GM12878 (cell line): ENCODE results near the gene TBC1D9B. TPM values are rescaled to one million over a fixed set of nuclear protein-coding genes. Genes with fewer than 3 reads are reported as not detected.
A peak's percentile ranks its signal among the peaks of the same experiment; 100 is the strongest.

ENCODE experiments used
- ATAC-seq: fragments of 200-7000 bp; cut with Tn5 transposase; 3 replicates; pipeline ENCODE4 v1.9.1; 2020; ENCODE audit warnings: mild to moderate bottlenecking, moderate library complexity
- BruUV-seq: library from RNA; stranded (reverse); fragments of 400-500 nt; replicated peaks from 2 replicates; lab custom pipeline; 2021; lab: Mats Ljungman, UMichigan
- CTCF ChIA-PET: fragments of 300-600 bp; sonication (Branson Sonifier 250); formaldehyde crosslinking; extraction: SDS; loops from one replicate; lab custom pipeline; 2021; ENCODE audit warnings: inconsistent platforms; lab: Yijun Ruan, JAX
- POLR2A ChIA-PET: fragments of 350-600 bp; formaldehyde crosslinking; extraction: SDS; loops from one replicate; lab custom pipeline; 2021; ENCODE audit warnings: inconsistent platforms; lab: Charles Lee
- RAD21 ChIA-PET: fragments of 300-600 bp; sonication (Branson Sonifier 250); formaldehyde crosslinking; loops from one replicate; lab custom pipeline; 2023; ENCODE audit warnings: antibody characterized with exemption; ENCODE audit not compliant: unreplicated experiment; lab: Charles Lee
- SMC1A ChIA-PET: fragments of 300-600 bp; sonication (Branson Sonifier 250); formaldehyde crosslinking; loops from one replicate; lab custom pipeline; 2023; ENCODE audit not compliant: unreplicated experiment, uncharacterized antibody; lab: Charles Lee
- DNase-seq: peaks from one replicate; pipeline ENCODE4 v3.0.0-alpha.2; 2011; ENCODE audit warnings: low read depth, low spot score
- FAIRE-seq: peaks from 3 replicates; lab custom pipeline; 2011; peaks lifted over from hg19 to GRCh38; lab: Jason Lieb, UNC
- H2AFZ ChIP-seq: 2 replicates; pipeline ENCODE4 v1.6.0; 2011; ENCODE audit warnings: low read depth, low read length, control low read depth; ENCODE audit not compliant: control insufficient read depth
- H3K27ac ChIP-seq: 2 replicates; pipeline ENCODE4 v1.5.1; 2011; ENCODE audit warnings: control low read depth; ENCODE audit not compliant: control insufficient read depth, insufficient read depth
- H3K27me3 ChIP-seq, 2 experiments: replicated peaks in 1 of 2; 2 replicates each; pipeline versions ENCODE4 v1.6.0 to v1.6.1; 2011; ENCODE audit warnings: low read length in 1 of 2; ENCODE audit not compliant: control insufficient read depth in 2 of 2, insufficient read depth in 2 of 2
- H3K36me3 ChIP-seq, 2 experiments: 2 replicates each; pipeline ENCODE4 v1.5.1; 2011; ENCODE audit warnings: low read length in 1 of 2; ENCODE audit not compliant: control insufficient read depth in 2 of 2, insufficient read depth in 2 of 2
- H3K4me1 ChIP-seq: 2 replicates; pipeline ENCODE4 v1.6.1; 2011; ENCODE audit warnings: mild to moderate bottlenecking, low read length, moderate library complexity, mixed read lengths; ENCODE audit not compliant: control insufficient read depth, insufficient read depth
- H3K4me2 ChIP-seq: 2 replicates; pipeline ENCODE4 v1.6.0; 2011; ENCODE audit warnings: control low read depth; ENCODE audit not compliant: control insufficient read depth, insufficient read depth
- H3K4me3 ChIP-seq: fragments of 200-600 bp; sonication (generic); 2 replicates; pipeline ENCODE4 v1.5.1; 2016
- H3K79me2 ChIP-seq: 2 replicates; pipeline ENCODE4 v1.6.0; 2011; ENCODE audit warnings: low read length; ENCODE audit not compliant: control insufficient read depth, insufficient read depth
- H3K9ac ChIP-seq: 2 replicates; pipeline ENCODE4 v1.8.0; 2011; ENCODE audit warnings: low read length, control low read depth, mixed read lengths; ENCODE audit not compliant: control insufficient read depth, insufficient read depth
- H3K9me3 ChIP-seq: replicated peaks from 3 replicates; pipeline ENCODE4 v1.5.1; 2011; ENCODE audit warnings: mild to moderate bottlenecking, low read length; ENCODE audit not compliant: control insufficient read depth, insufficient read depth
- H4K20me1 ChIP-seq: 2 replicates; pipeline ENCODE4 v1.6.0; 2011; ENCODE audit not compliant: control insufficient read depth, insufficient read depth
- BHLHE40 ChIP-seq, 2 experiments: fragments of 450-650 bp in 1 of 2; IDR thresholded peaks; 2 replicates each; pipeline ENCODE4 v1.6.1; 2011 to 2017; ENCODE audit warnings: low read depth in 2 of 2, borderline replicate concordance in 1 of 2, improper control_type of control experiment in 1 of 2, low read length in 1 of 2, mild to moderate bottlenecking in 1 of 2
- CBX5 ChIP-seq: sonication (generic); IDR thresholded peaks from 2 replicates; pipeline ENCODE4 v1.6.1; 2016; ENCODE audit warnings: low read depth, moderate library complexity, mild to moderate bottlenecking, inconsistent platforms
- CREB1 ChIP-seq: IDR thresholded peaks from 2 replicates; pipeline ENCODE4 v1.6.1; 2012; ENCODE audit warnings: low read depth, mild to moderate bottlenecking, inconsistent platforms
- EGR1 ChIP-seq, 2 experiments: IDR thresholded peaks; 1 replicate in 1 of 2; 2 replicates in 1 of 2; pipeline ENCODE4 v1.6.1; 2011 to 2012; ENCODE audit warnings: low read depth in 2 of 2, low read length in 2 of 2, borderline replicate concordance in 1 of 2, mild to moderate bottlenecking in 1 of 2, moderate library complexity in 1 of 2
- GABPA ChIP-seq: IDR thresholded peaks from 2 replicates; pipeline ENCODE4 v1.6.1; 2014; ENCODE audit warnings: antibody characterized with exemption, low read depth, mild to moderate bottlenecking, inconsistent platforms
- HSF1 ChIP-seq: fragments of 150-350 bp; IDR thresholded peaks from 2 replicates; pipeline ENCODE4 v1.6.1; 2014; ENCODE audit warnings: mild to moderate bottlenecking, low read depth, low read length
- LARP7 ChIP-seq: fragments of 450-650 bp; IDR thresholded peaks from 2 replicates; pipeline ENCODE4 v1.6.1; 2017; ENCODE audit warnings: mild to moderate bottlenecking
- SUPT20H ChIP-seq: IDR thresholded peaks from 2 replicates; pipeline ENCODE4 v1.6.1; 2011; ENCODE audit warnings: low read depth, mild to moderate bottlenecking, low read length, moderate library complexity, borderline replicate concordance; ENCODE audit not compliant: control insufficient read depth
- SUZ12 ChIP-seq: fragments of 200-600 bp; sonication (generic); IDR thresholded peaks from one replicate; pipeline ENCODE4 v1.6.1; 2018; ENCODE audit warnings: antibody characterized with exemption, mild to moderate bottlenecking; ENCODE audit not compliant: unreplicated experiment
- TBL1XR1 ChIP-seq: IDR thresholded peaks from 2 replicates; pipeline ENCODE4 v1.6.1; 2012; ENCODE audit warnings: low read depth, low read length, improper control_type of control experiment
- ZBTB11 ChIP-seq: fragments of 450-650 bp; formaldehyde crosslinking; IDR thresholded peaks from 2 replicates; pipeline ENCODE4 v1.5.0; 2022; ENCODE audit warnings: mild to moderate bottlenecking, missing genetic modification characterization
- ZBTB40 ChIP-seq: fragments of 450-650 bp; IDR thresholded peaks from 2 replicates; pipeline ENCODE4 v1.6.1; 2016; ENCODE audit warnings: mild to moderate bottlenecking, moderate library complexity, borderline replicate concordance
- ZSCAN29 ChIP-seq: fragments of 450-650 bp; IDR thresholded peaks from 2 replicates; pipeline ENCODE4 v1.6.1; 2017; ENCODE audit warnings: mild to moderate bottlenecking, moderate library complexity
- whole genome bisulfite sequencing: methylation state at CpG from one replicate; pipeline ENCODE4 v1.1.6; 2016; ENCODE audit warnings: low lambda C conversion rate; ENCODE audit not compliant: insufficient replicate concordance, insufficient coverage; ENCODE audit errors: missing lambda C conversion rate; 5-methylcytosine and 5-hydroxymethylcytosine counted together
- in situ Hi-C: fragments of 300-500 bp; cut with MboI; formaldehyde crosslinking; loops from 9 replicates; pipeline ENCODE4 v1.14.3; 2018; ENCODE audit warnings: mixed read lengths
- intact Hi-C: fragments of 100-400 bp; cut with micrococcal nuclease; formaldehyde crosslinking; loops from one replicate; pipeline ENCODE4 v1.14.2; 2022; ENCODE audit not compliant: unreplicated experiment
- polyA plus RNA-seq, 11 experiments: library from polyadenylated mRNA; depleted of rRNA in 4 of 11; unstranded in 6 of 11; stranded (reverse) in 5 of 11; fragments of >200 nt; fragmentation: Nextera tagmentation in 4 of 11; fragmentation: Illumina TruSeq in 1 of 11; extraction: Ambion mirVana in 4 of 11; extraction: Trizol in 1 of 11; gene quantifications; 1 replicate in 1 of 11; 2 replicates in 10 of 11; pipeline versions ENCODE4 v1.2.1 to v1.2.3, GENCODE V29; 2011 to 2016; ENCODE audit warnings: inconsistent platforms in 2 of 11, missing spikeins in 2 of 11, low read depth in 1 of 11
- total RNA-seq, 4 experiments: library from RNA; depleted of rRNA in 3 of 4; stranded (reverse); fragments of >200 nt in 3 of 4; fragmentation: Illumina TruSeq in 1 of 4; extraction: Trizol in 1 of 4; gene quantifications; 2 replicates each; pipeline versions ENCODE4 v1.2.1 to v1.2.3, GENCODE V29; 2013 to 2021

The TBC1D9B gene
- total and polyA plus RNA-seq, 10 of the 15 experiments (the other 5 are each of a cell fraction or from before 2014, with no cell fraction given) = 4.0 to 74.2 (median 34.6) TPM

- ChIA-PET POLR2A (interaction anchor here (0.6 to 1.8 kb wide), 8 partner anchors 10 to 122 kb away, joined by 3 to 9 read pairs (median 4); no protein-coding TSS in a partner anchor), SMC1A (interaction anchor here (1.0 kb wide), 1 partner anchor 56 kb away, joined by 3 read pairs; no protein-coding TSS in a partner anchor), CTCF (interaction anchor here (0.6 to 2.0 kb wide), 2 partner anchors 15 to 33 kb away, joined by 3 to 5 read pairs; no protein-coding TSS in a partner anchor), RAD21 (no interaction called here)
- Histone ChIP-seq H4K20me1 (peaks cover 11% of the 10 kb centered on the region), H2AFZ (peak overlapping the region; percentile 58), H3K9ac (peak overlapping the region; percentile 63), H3K36me3 (peaks cover under 1 to 4% of the 10 kb centered on the region in 2 experiments), H3K4me3 (peak overlapping the region; percentile 65), H3K4me2 (peak overlapping the region; percentile 99), H3K27ac (peak overlapping the region; percentile 96), H3K9me3 (no peaks in the 10 kb centered on the region), H3K27me3 (no peaks in the 10 kb centered on the region), H3K4me1 (peaks cover 38% of the 10 kb centered on the region), H3K79me2 (peaks cover 27% of the 10 kb centered on the region)
- WGBS = under 1% methylated on average over 28 of the region's 35 CpGs
- ATAC-seq (peak; percentile 75), FAIRE-seq (peak; percentile 91), DNase-seq (peak; percentile 82)
- BruUV-seq = no TSS peak
- intact Hi-C loops = loop anchor here (1.0 kb wide), 1 partner anchor 12 kb away; no protein-coding TSS in a partner anchor
- in situ Hi-C loops = loop anchor here (10.0 to 25.0 kb wide), 2 partner anchors 993 to 1694 kb away; partner anchors contain the start of gene MGAT1
- TF ChIP-seq HSF1 = no peak
- peak in 1 of 2 experiments; percentile 32; a peak in 1 of 3 replicates for TF ChIP-seq EGR1 (IDR thresholded peaks at IDR 0.05; ENCODE audit: borderline replicate concordance in 1 of 2, low read depth in 2 of 2, low read length in 2 of 2)
- no peak for TF ChIP-seq CBX5
- no peak for TF ChIP-seq GABPA
- no peak for TF ChIP-seq ZBTB11 (CRISPR knock-in tag)
- no peak for TF ChIP-seq SUZ12
- no peak for TF ChIP-seq ZSCAN29
- TF ChIP-seq ZBTB40 = no peak
- no peak for TF ChIP-seq SUPT20H
- TF ChIP-seq TBL1XR1 = peak; percentile 76
- TF ChIP-seq LARP7 = peak; percentile 95
- peak; percentile 91 for TF ChIP-seq CREB1
- peak in 1 of 2 experiments; percentile 84; a peak in 3 of 4 replicates for TF ChIP-seq BHLHE40 (IDR thresholded peaks at IDR 0.05; ENCODE audit: borderline replicate concordance in 1 of 2, low read depth in 2 of 2, low read length in 1 of 2)
These were observed 88.9 kb downstream of the TBC1D9B start for GRCh38 chr5:179818746-179819295.
